Occipital lobe (tissue), 2 donors: ENCODE data around the gene RCN2. TPM values are rescaled to one million over a fixed set of nuclear protein-coding genes. Genes with fewer than 3 reads are reported as not detected.
"Not testable (repeated sequence)": the region's sequence is repeated elsewhere in the genome, so short reads cannot be mapped to it uniquely, and the experiment has no call there.

Experiments used
- DNase-seq: peaks from one replicate; lab custom pipeline; 2025; lab: John Stamatoyannopoulos, UW
- total RNA-seq: library from RNA; depleted of rRNA; stranded (reverse); fragments of >200 nt; gene quantifications from one replicate; pipeline ENCODE4 v1.2.3, GENCODE V29; 2014

Gene RCN2
- 68.0 TPM for total RNA-seq

- DNase-seq, result peak; percentile 94
Observed at GRCh38 chr15:76931397-76932134, at the start of gene RCN2. TSS of gene RCN2 (plus strand) at chr15:76931749. CDS start at chr15:76931842, 93 bp downstream.

GRCh38 chr15:76885212-76885611 lies 46.3 kb upstream of the RCN2 start:
- no peak for DNase-seq

- not testable (repeated sequence) for DNase-seq
Observed at GRCh38 chr15:76887280-76888141, 44.0 kb upstream of the RCN2 start.

- DNase-seq, result not testable (repeated sequence)
Observed at GRCh38 chr15:76892836-76893235, 38.7 kb upstream of the RCN2 start.

DNA sequence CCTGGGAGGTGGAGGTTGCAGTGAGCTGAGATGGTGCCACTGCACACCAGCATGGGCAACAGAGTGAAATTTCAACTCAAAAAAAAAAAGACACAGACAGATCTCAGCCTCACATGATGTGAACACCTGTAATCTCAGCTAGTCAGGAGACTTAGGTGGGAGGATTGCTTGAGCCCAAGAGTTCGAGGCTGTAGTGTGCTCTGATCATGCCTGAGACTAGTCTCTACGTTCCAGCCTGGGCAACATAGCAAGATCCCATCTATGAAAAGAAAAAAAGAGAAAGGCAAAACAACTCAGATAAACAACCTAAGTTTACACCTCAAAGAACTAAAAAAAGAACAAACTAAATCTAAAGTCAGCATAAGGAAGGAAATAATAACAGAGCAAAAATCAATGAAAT lies 37.4 kb upstream of the RCN2 start:
- DNase-seq, result no peak

GRCh38 chr15:76898102-76898501 lies 33.4 kb upstream of the RCN2 start:
- DNase-seq, result no peak

GRCh38 chr15:76899176-76899930 lies 32.2 kb upstream of the RCN2 start:
- DNase-seq, result not testable (repeated sequence)

DNA sequence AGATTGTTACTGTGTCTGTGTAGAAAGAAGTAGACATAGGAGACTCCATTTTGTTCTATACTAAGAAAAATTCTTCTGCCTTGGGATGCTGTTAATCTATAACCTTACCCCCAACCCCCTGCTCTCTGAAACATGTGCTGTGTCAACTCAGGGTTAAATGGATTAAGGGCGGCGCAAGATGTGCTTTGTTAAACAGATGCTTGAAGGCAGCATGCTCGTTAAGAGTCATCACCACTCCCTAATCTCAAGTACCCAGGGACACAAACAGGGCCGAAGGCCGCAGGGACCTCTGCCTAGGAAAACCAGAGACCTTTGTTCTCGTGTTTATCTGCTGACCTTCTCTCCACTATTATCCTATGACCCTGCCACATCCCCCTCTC lies 31.6 kb upstream of the RCN2 start:
- DNase-seq, result not testable (repeated sequence)

DNA sequence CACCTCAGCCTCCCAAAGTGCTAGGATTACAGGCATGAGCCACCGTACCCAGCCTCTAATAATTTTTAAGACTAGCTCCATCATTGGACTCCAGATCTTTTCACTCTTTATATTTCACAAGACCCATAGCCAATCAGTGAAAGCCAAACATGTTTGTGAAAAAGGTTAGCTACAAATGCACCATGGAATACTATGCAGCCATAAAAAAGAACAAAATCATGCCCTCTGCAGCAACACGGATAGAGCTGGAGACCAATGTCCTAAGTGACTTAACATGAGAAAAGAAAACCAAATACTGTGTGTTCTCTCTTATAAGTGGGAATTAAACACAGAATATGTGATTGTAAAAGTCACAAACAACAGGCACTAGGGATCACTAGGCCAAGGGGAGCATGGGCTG lies 29.6 kb upstream of the RCN2 start:
- DNase-seq, result no peak

DNA sequence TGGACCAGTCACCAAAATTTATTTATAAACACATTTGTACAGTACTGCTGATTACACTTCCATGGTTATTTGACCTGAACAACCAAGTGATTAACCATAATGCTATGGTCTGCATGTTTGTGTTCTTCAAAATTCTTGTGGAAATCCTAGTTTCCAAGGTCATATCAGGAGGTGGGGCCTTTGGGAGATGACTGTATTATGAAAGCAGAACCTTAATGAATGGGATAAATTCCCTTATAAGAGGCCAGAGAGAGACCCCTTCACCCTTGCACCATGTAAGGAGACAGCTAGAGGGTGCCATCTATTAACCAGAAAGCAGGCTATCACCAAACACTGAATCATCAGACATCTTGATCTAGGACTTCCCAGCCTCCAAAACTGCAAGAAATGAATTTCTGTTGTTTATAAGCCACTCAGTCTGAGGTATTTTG lies 28.3 kb upstream of the RCN2 start:
- DNase-seq, result no peak

DNA sequence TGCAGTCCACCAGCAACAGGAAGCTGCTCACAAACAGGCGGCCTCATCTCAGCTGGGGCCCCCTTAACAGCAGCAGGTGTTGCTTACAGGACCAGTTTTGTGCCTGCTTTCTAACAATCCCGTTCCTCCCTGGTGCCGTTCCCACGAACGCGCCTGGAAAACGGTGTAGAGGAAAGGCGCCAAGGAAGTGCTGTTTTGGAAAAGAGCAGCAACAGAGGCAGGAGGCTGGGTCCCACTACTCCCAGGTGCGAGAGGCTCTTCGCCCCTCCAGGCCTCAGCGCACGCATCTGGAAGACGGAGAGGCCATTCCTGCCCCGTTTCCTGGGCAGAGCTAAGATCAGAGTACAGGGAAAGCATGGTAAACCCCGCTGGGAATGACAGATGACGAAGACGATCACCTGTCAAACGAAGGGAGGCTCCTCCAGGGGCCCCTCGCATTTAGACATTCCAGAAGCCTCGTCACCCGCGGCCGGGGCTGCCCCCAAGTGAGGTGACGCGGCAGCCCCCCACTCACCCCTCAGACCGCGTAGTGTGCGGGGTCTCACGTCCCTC lies 27.0 kb upstream of the RCN2 start:
- peak; percentile 25 for DNase-seq

DNA sequence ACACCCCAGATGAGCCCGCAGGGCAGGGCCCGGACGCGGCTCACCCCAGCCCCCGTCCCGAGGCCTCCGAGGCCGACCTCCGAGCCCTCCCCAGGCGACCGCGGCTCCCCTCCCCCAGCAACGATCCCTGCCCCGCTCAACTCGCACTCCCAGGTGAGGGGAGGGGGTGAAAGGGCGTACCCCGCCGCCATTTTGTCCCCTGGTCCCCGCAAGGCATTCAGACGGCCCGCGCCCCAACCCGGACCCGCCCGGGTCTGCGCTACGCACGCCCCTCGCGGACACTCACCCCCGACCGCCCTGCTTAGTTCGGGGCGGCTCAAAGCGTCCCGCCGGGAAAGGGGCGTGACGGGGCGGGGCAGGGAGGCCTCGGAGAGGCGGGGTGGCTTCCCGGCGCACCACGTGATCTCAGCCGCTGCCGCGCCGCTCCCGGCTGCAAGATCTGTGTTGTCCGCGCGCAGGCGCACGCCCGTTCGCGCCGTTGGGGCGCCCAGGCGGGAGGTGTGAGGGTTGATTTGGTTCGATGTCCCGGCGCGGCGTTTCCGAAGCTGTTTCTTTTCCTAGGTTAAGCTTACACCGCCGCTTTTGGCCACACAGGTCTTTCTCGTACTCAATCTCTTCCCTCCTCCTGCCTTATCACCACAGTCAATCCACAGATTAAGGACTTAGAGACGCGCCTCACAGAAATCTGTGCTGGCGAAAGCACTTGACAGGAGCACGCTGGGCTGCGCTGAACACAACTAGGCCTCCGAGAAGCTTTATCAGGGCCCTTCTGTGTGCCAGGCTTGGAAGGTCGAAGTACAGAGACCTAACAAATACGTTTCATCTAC lies 26.3 kb upstream of the RCN2 start, which contains the start of gene SCAPER:
Gene SCAPER, minus strand, starts transcription at position 328 of the 827 bp plus-strand sequence. CDS start 21,523 bp downstream, outside the sequence.
- DNase-seq, result peak; percentile 85

DNA sequence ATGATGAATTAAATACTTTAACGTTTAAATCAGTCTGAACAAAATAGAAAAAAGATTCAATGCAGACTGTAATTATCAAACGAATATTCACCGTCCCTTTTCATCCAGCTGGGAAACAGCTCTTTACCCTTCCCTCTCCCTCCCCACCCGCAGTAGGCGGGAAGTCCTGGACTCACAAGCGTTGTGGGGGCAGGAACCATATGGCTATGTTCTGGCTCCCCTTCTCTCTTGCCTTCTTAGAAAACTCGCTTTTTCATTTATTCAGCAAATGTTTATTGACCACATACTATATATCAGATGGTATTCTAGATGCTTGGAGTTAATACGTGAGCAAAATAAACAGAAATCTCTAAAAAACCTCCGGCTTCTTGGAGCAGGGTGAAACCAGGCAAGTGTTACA lies 25.7 kb upstream of the RCN2 start:
- peak; percentile 18 for DNase-seq

GRCh38 chr15:76912430-76912829 lies 19.1 kb upstream of the RCN2 start:
- DNase-seq, result no peak

DNA sequence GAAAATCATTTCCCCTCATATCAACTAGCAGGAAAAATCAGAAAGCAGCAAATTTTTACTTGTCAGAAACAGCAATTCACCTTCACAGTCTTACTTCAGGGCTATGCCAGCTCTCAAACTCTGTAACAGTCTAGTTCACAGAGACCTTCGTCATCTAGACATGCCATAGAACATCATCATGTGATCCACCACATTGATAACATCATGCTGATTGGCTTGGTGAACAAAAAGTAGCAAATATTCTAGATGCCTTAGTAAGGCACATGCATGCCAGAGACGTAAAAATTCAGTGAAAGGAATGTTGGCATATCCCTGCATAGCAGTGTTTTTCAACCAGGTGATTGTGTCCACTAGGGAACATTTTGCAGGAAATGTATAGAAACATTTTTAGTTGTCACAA lies 17.8 kb upstream of the RCN2 start:
- DNase-seq, result no peak

GRCh38 chr15:76916369-76916768 lies 15.2 kb upstream of the RCN2 start:
- peak; percentile 20 for DNase-seq

- no peak for DNase-seq
Observed at GRCh38 chr15:76928201-76928600, 3.3 kb upstream of the RCN2 start.

DNA sequence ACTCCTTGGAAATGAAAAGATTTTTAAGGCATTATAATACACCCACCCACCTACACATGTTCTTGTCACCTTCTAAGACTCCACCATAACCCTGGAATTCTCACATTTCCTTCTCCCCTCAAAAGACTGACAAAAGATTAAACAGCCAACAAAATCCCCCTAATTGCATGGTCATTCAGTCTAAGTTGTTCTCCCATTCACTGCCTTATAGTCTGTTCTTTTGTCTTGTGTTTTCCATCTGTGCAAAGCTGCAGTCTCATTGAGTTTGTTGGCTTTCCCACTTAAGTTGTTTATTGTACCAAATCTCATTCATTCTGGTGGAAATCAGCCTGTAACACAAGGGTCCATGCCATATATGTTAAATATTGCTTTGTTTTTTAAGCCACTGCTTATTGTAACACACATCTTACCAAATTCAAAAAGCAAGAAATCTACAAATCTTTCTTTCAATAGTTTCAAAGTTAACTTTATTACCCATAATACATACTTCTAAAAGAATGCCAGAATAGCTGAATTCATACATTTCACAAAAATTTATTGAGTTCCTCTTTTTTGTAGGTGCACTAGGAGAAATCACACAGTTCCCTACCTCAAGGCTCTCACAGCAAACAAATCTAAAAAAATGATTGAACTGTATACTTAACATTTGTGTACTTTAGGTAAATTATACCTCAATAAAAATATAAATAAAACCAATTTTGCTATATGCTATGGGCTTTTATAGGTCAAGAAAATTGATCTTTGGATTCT lies 2.4 kb upstream of the RCN2 start:
- no peak for DNase-seq

- DNase-seq, result no peak
Observed at GRCh38 chr15:76930831-76931396, 635 bp upstream of the RCN2 start.
